Keratinocyte (primary cell): Measurements from ENCODE around the gene MIB2. TPM values are rescaled to one million over a fixed set of nuclear protein-coding genes. Genes with fewer than 3 reads are reported as not detected.

Experiments used
- DNase-seq: peaks from one replicate; pipeline ENCODE4 v3.0.0-alpha.2; 2011; ENCODE audit warnings: low read depth, missing footprints, low spot score
- FAIRE-seq: peaks from 2 replicates; lab custom pipeline; 2011; peaks lifted over from hg19 to GRCh38; lab: Jason Lieb, UNC
- H2AFZ ChIP-seq: 2 replicates; pipeline ENCODE4 v1.6.0; 2012; ENCODE audit warnings: low read length, control low read depth, inconsistent platforms; ENCODE audit not compliant: control insufficient read depth
- H3K27ac ChIP-seq: 2 replicates; pipeline ENCODE4 v1.5.1; 2011; ENCODE audit warnings: low read length; ENCODE audit not compliant: control insufficient read depth, insufficient read depth
- H3K27me3 ChIP-seq: 3 replicates; pipeline ENCODE4 v1.6.0; 2011; ENCODE audit warnings: low read length; ENCODE audit not compliant: control insufficient read depth, insufficient read depth; ENCODE audit errors: extremely low read depth
- H3K36me3 ChIP-seq, 2 experiments: 2 replicates in 1 of 2; 3 replicates in 1 of 2; pipeline ENCODE4 v1.5.1; 2011; ENCODE audit warnings: low read length in 2 of 2, mild to moderate bottlenecking in 1 of 2; ENCODE audit not compliant: control insufficient read depth in 2 of 2, insufficient read depth in 2 of 2; ENCODE audit errors: extremely low read depth in 1 of 2
- H3K4me1 ChIP-seq: 3 replicates; pipeline ENCODE4 v1.5.1; 2011; ENCODE audit warnings: low read length; ENCODE audit not compliant: control insufficient read depth, insufficient read depth; ENCODE audit errors: extremely low read depth
- H3K4me2 ChIP-seq: 3 replicates; pipeline ENCODE4 v1.6.0; 2011; ENCODE audit warnings: low read depth, low read length; ENCODE audit not compliant: control insufficient read depth, insufficient read depth; ENCODE audit errors: extremely low read depth
- H3K4me3 ChIP-seq, 3 experiments: fragments of 200-600 bp in 1 of 3; sonication (generic) in 1 of 3; 2 replicates in 2 of 3; 3 replicates in 1 of 3; pipeline ENCODE4 v1.5.1; 2011 to 2016; ENCODE audit warnings: low read length in 3 of 3, mild to moderate bottlenecking in 3 of 3, control low read depth in 2 of 3, inconsistent platforms in 1 of 3, low read depth in 1 of 3, mixed read lengths in 1 of 3, mixed run types in 1 of 3, moderate library complexity in 1 of 3; ENCODE audit not compliant: control insufficient read depth in 2 of 3, insufficient read depth in 2 of 3; ENCODE audit errors: extremely low read depth in 1 of 3
- H3K79me2 ChIP-seq: 2 replicates; pipeline ENCODE4 v1.6.0; 2012; ENCODE audit warnings: low read length; ENCODE audit not compliant: control insufficient read depth, insufficient read depth
- H3K9ac ChIP-seq: 3 replicates; pipeline ENCODE4 v1.6.0; 2011; ENCODE audit warnings: low read length; ENCODE audit not compliant: control insufficient read depth, insufficient read depth; ENCODE audit errors: extremely low read depth
- H3K9me1 ChIP-seq: 3 replicates; pipeline ENCODE4 v1.6.0; 2011; ENCODE audit warnings: low read length; ENCODE audit not compliant: control insufficient read depth, insufficient read depth; ENCODE audit errors: extremely low read depth
- H3K9me3 ChIP-seq: 2 replicates; pipeline ENCODE4 v1.5.1; 2012; ENCODE audit warnings: low read depth, low read length; ENCODE audit not compliant: control insufficient read depth
- H4K20me1 ChIP-seq: 3 replicates; pipeline ENCODE4 v1.6.0; 2011; ENCODE audit warnings: low read length; ENCODE audit not compliant: control insufficient read depth, insufficient read depth; ENCODE audit errors: extremely low read depth
- EZH2 ChIP-seq: IDR thresholded peaks from one replicate; pipeline ENCODE4 v1.6.1; 2012; ENCODE audit warnings: inconsistent platforms, mild to moderate bottlenecking, low read length, moderate library complexity
- dilution Hi-C: fragments of 300-500 bp; cut with MboI; formaldehyde crosslinking; loops from one replicate; pipeline ENCODE4 v1.7.0; 2020; ENCODE audit warnings: low sequenced_read_pairs; ENCODE audit not compliant: extremely low pct_ligation_motif_present
- polyA minus RNA-seq, 3 experiments: library from RNA; depleted of rRNA, polyadenylated mRNA; stranded (reverse); fragments of >200 nt; gene quantifications; 1 replicate in 1 of 3; 2 replicates in 1 of 3; 3 replicates in 1 of 3; pipeline ENCODE4 v1.2.3, GENCODE V29; 2011
- polyA plus RNA-seq, 5 experiments: library from polyadenylated mRNA; depleted of rRNA in 3 of 5; stranded (reverse) in 3 of 5; stranded (forward) in 1 of 5; unstranded in 1 of 5; fragments of >200 nt; gene quantifications; 1 replicate in 1 of 5; 2 replicates in 3 of 5; 3 replicates in 1 of 5; pipeline versions ENCODE4 v1.2.1 to v1.2.3, GENCODE V29; 2011 to 2012; ENCODE audit warnings: missing spikeins in 2 of 5, low read depth in 1 of 5, low replicate concordance in 1 of 5
- TF ChIP-seq, protein P1 (sequence below), 3 experiments: IDR thresholded peaks in 1 of 3; conservative IDR thresholded peaks in 1 of 3; optimal IDR thresholded peaks in 1 of 3; 2 replicates in 2 of 3; 3 replicates in 1 of 3; pipeline versions ENCODE3 to v1.5.1; 2011; ENCODE audit warnings: low read length in 3 of 3, mild to moderate bottlenecking in 3 of 3, moderate library complexity in 2 of 3, control low read depth in 1 of 3, inconsistent platforms in 1 of 3; ENCODE audit not compliant: insufficient read depth in 2 of 3; ENCODE audit errors: extremely low read depth in 1 of 3

MIB2 gene
- polyA plus RNA-seq: 13.9 to 34.7 TPM (median 16.6 TPM) in 3 replicates
- 12.1 TPM for polyA plus RNA-seq (2011; ENCODE audit: low read depth)
- 6.2 and 26.1 TPM in 2 replicates for polyA plus RNA-seq (2011; cell fraction: cytosol; rRNA removed)
- polyA plus RNA-seq (2011; cell fraction: nucleus; rRNA removed): 44.9 and 67.6 TPM in 2 replicates
- polyA plus RNA-seq (2012; ENCODE audit: low replicate concordance): 24.1 and 47.6 TPM in 2 replicates
- 7.9 to 11.2 TPM (median 9.9 TPM) in 3 replicates for polyA minus RNA-seq
- polyA minus RNA-seq (2011; cell fraction: cytosol; rRNA and poly(A)+ RNA removed): 57.9 TPM
- 26.8 and 38.9 TPM in 2 replicates for polyA minus RNA-seq (2011; cell fraction: nucleus; rRNA and poly(A)+ RNA removed)

GRCh38 chr1:1615256-1616044, at the start of gene MIB2:
Gene MIB2 (plus strand): TSS chr1:1615500. CDS start chr1:1623453, 7,953 bp downstream.
- H3K4me3 ChIP-seq: peak within 1 kb of the TSS; percentile 87 to 96 (median 90)
- no peaks in the 10 kb centered on the region for H3K9me1 ChIP-seq
- H3K27ac ChIP-seq: peak within 1 kb of the TSS; percentile 96
- H3K79me2 ChIP-seq: peaks cover 13% of the 10 kb centered on the region
- peaks cover 18% of the 10 kb centered on the region for H3K4me1 ChIP-seq
- peaks cover 0 to 3% of the 10 kb centered on the region in 2 experiments for H3K36me3 ChIP-seq
- dilution Hi-C loops: no loop called here
- H3K9me3 ChIP-seq: no peaks in the 10 kb centered on the region
- H2AFZ ChIP-seq: peak within 1 kb of the TSS; percentile 85
- no peaks in the 10 kb centered on the region for H4K20me1 ChIP-seq
- no peak for FAIRE-seq
- peak; percentile 70 for DNase-seq
- peak within 1 kb of the TSS; percentile 96 for H3K9ac ChIP-seq
- no peaks in the 10 kb centered on the region for H3K27me3 ChIP-seq
- TF ChIP-seq, protein P1, sequence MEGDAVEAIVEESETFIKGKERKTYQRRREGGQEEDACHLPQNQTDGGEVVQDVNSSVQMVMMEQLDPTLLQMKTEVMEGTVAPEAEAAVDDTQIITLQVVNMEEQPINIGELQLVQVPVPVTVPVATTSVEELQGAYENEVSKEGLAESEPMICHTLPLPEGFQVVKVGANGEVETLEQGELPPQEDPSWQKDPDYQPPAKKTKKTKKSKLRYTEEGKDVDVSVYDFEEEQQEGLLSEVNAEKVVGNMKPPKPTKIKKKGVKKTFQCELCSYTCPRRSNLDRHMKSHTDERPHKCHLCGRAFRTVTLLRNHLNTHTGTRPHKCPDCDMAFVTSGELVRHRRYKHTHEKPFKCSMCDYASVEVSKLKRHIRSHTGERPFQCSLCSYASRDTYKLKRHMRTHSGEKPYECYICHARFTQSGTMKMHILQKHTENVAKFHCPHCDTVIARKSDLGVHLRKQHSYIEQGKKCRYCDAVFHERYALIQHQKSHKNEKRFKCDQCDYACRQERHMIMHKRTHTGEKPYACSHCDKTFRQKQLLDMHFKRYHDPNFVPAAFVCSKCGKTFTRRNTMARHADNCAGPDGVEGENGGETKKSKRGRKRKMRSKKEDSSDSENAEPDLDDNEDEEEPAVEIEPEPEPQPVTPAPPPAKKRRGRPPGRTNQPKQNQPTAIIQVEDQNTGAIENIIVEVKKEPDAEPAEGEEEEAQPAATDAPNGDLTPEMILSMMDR (optimal IDR thresholded peaks at IDR 0.05 in 1 of 3, IDR thresholded peaks at IDR 0.05 in 1 of 3, conservative IDR thresholded peaks at IDR 0.05 in 1 of 3; ENCODE audit: extremely low read depth in 1 of 3, insufficient read depth in 2 of 3, low read length in 3 of 3): no peak
- peak within 1 kb of the TSS; percentile 91 for H3K4me2 ChIP-seq

DNA sequence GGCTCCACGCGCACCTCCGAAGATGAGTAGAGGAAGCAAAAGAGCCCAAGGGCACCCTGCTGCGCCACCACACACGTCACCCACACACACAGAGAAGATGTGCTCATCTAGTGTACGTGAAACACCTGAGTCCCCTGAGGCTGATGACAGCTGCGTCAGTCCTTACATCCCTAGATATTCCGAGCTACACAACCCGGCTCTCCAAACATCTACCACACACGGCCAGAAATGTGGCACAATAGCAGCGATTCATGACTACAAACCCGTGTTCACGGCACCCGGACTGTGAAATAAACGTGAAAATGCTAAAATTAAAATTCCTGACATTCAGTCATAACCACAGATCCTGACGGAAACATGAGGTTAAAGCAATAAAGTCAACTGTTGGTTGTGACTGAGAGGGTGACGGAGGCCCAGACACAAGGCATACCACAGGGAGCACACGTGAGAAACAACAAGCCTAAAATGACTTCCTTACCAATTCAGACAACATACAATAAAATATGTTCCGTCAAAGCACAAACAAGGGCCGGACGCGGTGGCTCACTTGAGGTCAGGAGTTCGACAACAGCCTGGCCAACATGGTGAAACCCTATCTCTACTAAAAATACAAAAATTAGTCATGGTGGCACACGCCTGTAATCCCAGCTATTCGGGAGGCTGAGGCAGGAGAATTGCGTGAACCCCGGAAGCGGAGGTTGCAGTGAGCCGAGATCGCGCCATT, 48.0 kb upstream of the MIB2 start:
- H3K4me2 ChIP-seq: no peak overlapping the region
- no peak overlapping the region for H3K27ac ChIP-seq
- no peak for DNase-seq
- dilution Hi-C loops: no loop called here
- TF ChIP-seq EZH2: no peak
- TF ChIP-seq, protein P1 (optimal IDR thresholded peaks at IDR 0.05 in 1 of 3, IDR thresholded peaks at IDR 0.05 in 1 of 3, conservative IDR thresholded peaks at IDR 0.05 in 1 of 3; ENCODE audit: extremely low read depth in 1 of 3, insufficient read depth in 2 of 3, low read length in 3 of 3): no peak
- no peak overlapping the region for H3K9ac ChIP-seq
- no peak for FAIRE-seq
- no peaks in the 10 kb centered on the region for H3K9me1 ChIP-seq
- H3K9me3 ChIP-seq: no peaks in the 10 kb centered on the region
- H3K27me3 ChIP-seq: no peaks in the 10 kb centered on the region
- H3K4me1 ChIP-seq: no peaks in the 10 kb centered on the region
- H3K36me3 ChIP-seq: peaks cover 19 to 37% of the 10 kb centered on the region in 2 experiments
- no peak overlapping the region for H2AFZ ChIP-seq
- peaks cover 95% of the 10 kb centered on the region for H3K79me2 ChIP-seq
- no peak overlapping the region for H3K4me3 ChIP-seq
- H4K20me1 ChIP-seq: peaks cover 32% of the 10 kb centered on the region
